SW480 (cell line): ENCODE measurements around the gene WDR48.
A peak's percentile ranks its signal among the peaks of the same experiment; 100 is the strongest.

Experiments
- DNase-seq: peaks from one replicate; pipeline ENCODE4 v3.0.0-alpha.2; 2016; ENCODE audit warnings: low spot score

The WDR48 gene

GRCh38 chr3:39102504-39103323 lies 50.9 kb downstream of the WDR48 start:
- no peak for DNase-seq

- DNase-seq = no peak
Measured at GRCh38 chr3:39103324-39103693, 51.5 kb downstream of the WDR48 start.

GRCh38 chr3:39103791-39104552 lies 52.2 kb downstream of the WDR48 start:
- DNase-seq = no peak

- DNase-seq = no peak
Measured at GRCh38 chr3:39104961-39105686, 53.3 kb downstream of the WDR48 start.

- DNase-seq = no peak
Measured at GRCh38 chr3:39105687-39106063, 53.9 kb downstream of the WDR48 start.

- DNase-seq = peak; percentile 17
Measured at GRCh38 chr3:39106281-39106811, 54.5 kb downstream of the WDR48 start.

- DNase-seq = peak; percentile 46
Measured at GRCh38 chr3:39106851-39107387, 55.1 kb downstream of the WDR48 start.

GRCh38 chr3:39107388-39108199 lies 55.8 kb downstream of the WDR48 start, which contains the start of the genes GORASP1 and TTC21A:
Gene GORASP1 (minus strand): TSS chr3:39107627. CDS start chr3:39107541, 86 bp downstream.
Gene TTC21A (plus strand): TSS chr3:39107680. CDS start chr3:39107838, 158 bp downstream.
- DNase-seq = peak; percentile 77

- DNase-seq = no peak
Measured at GRCh38 chr3:39108200-39108710, 56.4 kb downstream of the WDR48 start.

GRCh38 chr3:39109086-39109485 lies 57.3 kb downstream of the WDR48 start:
- no peak for DNase-seq

GRCh38 chr3:39110041-39110639 lies 58.3 kb downstream of the WDR48 start:
- DNase-seq = no peak

- no peak for DNase-seq
Measured at GRCh38 chr3:39112113-39112512, 60.3 kb downstream of the WDR48 start.

GRCh38 chr3:39112535-39112934 lies 60.7 kb downstream of the WDR48 start:
- no peak for DNase-seq

GRCh38 chr3:39113291-39113690 lies 61.5 kb downstream of the WDR48 start:
- no peak for DNase-seq

- no peak for DNase-seq
Measured at GRCh38 chr3:39114456-39114855, 62.6 kb downstream of the WDR48 start.

- DNase-seq = no peak
Measured at GRCh38 chr3:39115870-39116269, 64.1 kb downstream of the WDR48 start.

- DNase-seq = no peak
Measured at GRCh38 chr3:39118079-39118478, 66.3 kb downstream of the WDR48 start.

- no peak for DNase-seq
Measured at GRCh38 chr3:39118931-39119660, 67.3 kb downstream of the WDR48 start.

GRCh38 chr3:39121621-39122020 lies 69.8 kb downstream of the WDR48 start:
- no peak for DNase-seq

GRCh38 chr3:39122813-39123212 lies 71.0 kb downstream of the WDR48 start:
- no peak for DNase-seq
